ENCODE results near the gene DMD. TPM values are rescaled to one million over a fixed set of nuclear protein-coding genes. Genes with fewer than 3 reads are reported as not detected.
A peak's percentile ranks its signal among the peaks of the same experiment; 100 is the strongest.

DMD gene
- total RNA-seq, 1 donor from 2014 or later: 22.2 TPM

DNA sequence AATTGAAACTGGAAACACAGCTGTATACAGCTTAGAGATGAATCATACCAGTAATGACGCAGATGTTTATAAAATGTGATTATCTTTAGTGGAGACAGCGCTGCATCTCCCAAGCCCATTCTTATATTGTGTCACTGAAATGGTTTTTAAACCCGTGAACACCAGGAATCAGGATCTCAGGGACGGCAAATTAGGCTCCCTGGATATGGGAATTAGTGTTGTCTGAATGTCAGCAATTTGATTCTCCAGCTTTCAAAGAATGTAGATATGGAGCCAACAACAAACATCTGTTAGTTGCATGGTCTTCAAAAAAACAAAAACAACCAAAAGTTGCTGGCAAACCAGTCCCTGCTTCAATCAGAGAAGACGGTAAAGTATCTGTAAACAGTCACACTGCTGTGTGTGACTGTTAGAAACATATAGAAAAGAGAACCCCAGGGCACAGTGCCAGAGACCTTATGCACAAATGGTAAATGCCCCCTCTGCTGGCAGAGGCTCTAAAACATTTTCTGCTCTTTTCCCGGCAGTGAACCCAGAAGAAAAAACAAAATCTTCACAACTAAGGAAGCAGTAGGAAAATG is 1787.7 kb downstream of the DMD start:
- peak overlapping the region; percentile 24 for H3K9ac ChIP-seq (ENCODE audit: low read length)
- H3K27ac ChIP-seq (ENCODE audit: low read depth, low read length): no peak overlapping the region

DNA sequence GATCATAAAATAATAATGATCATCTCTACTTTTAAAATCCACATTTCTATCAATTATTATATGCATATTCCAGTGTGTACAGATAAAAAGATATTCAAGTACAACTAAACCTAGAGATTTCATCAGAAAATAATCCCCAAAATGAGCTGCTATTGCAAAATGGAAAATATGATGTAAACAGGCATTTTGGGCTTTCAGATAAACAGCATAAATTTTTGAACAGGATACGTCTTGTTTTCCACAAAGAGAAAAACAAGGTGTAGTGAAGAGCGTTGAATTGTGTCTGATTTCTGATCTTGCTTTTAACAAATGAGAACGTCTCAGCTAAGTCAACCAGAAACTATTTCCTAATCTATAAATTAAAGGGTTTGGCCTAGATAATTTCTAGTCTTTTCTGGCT is 1789.9 kb downstream of the DMD start:
- FAIRE-seq: peak; percentile 17

More for the DNA sequence above, 1787.7 kb downstream of the DMD start:
- no peaks in the 10 kb centered on the region for H3K36me3 Mint-ChIP-seq (ENCODE audit: low read depth, unreplicated experiment)
- no peaks in the 10 kb centered on the region for H3K4me1 ChIP-seq (ENCODE audit: insufficient read depth, low read length)
- no peak overlapping the region for H2AFZ ChIP-seq (ENCODE audit: low read depth, low read length)
- H3K36me3 ChIP-seq (ENCODE audit: insufficient read depth, low read length): no peaks in the 10 kb centered on the region
- H3K27ac Mint-ChIP-seq (ENCODE audit: unreplicated experiment): no peak overlapping the region
- peak overlapping the region; percentile 59 for H3K4me2 ChIP-seq (ENCODE audit: low read length)
- no peak overlapping the region for H3K4me3 ChIP-seq (ENCODE audit: insufficient read depth, low read depth, low read length)
- peak; percentile 33 for TF ChIP-seq CTCF (IDR thresholded peaks at IDR 0.05; ENCODE audit: insufficient read depth, low read depth, low read length)
- TF ChIP-seq EZH2 (IDR thresholded peaks at IDR 0.05; ENCODE audit: insufficient read depth, low read length): no peak
- H3K4me3 Mint-ChIP-seq (ENCODE audit: unreplicated experiment): no peak overlapping the region
- FAIRE-seq (peak; percentile 96), DNase-seq (ENCODE audit: low read depth) (peak; percentile 32)
- H3K9me3 ChIP-seq (ENCODE audit: insufficient read depth, low read depth, low read length): no peaks in the 10 kb centered on the region
- no peaks in the 10 kb centered on the region for H3K27me3 Mint-ChIP-seq (ENCODE audit: low read depth, unreplicated experiment)
- H3K9me3 Mint-ChIP-seq (ENCODE audit: unreplicated experiment): no peaks in the 10 kb centered on the region
- H4K20me1 ChIP-seq (ENCODE audit: insufficient read depth, low read length): no peaks in the 10 kb centered on the region
- no peaks in the 10 kb centered on the region for H3K27me3 ChIP-seq (ENCODE audit: insufficient read depth, low read length)
- H3K79me2 ChIP-seq (ENCODE audit: insufficient read depth, low read length): no peaks in the 10 kb centered on the region
- peaks cover 4% of the 10 kb centered on the region for H3K4me1 Mint-ChIP-seq (ENCODE audit: low read depth, unreplicated experiment)

More for the DNA sequence above, 1789.9 kb downstream of the DMD start:
- no peaks in the 10 kb centered on the region for H4K20me1 ChIP-seq (ENCODE audit: insufficient read depth, low read length)
- no peak for DNase-seq (ENCODE audit: low read depth)
- no peak overlapping the region for H3K4me3 ChIP-seq (ENCODE audit: insufficient read depth, low read depth, low read length)
- H3K27ac ChIP-seq (ENCODE audit: low read depth, low read length): no peak overlapping the region
- TF ChIP-seq EZH2 (IDR thresholded peaks at IDR 0.05; ENCODE audit: insufficient read depth, low read length) (no peak), CTCF (IDR thresholded peaks at IDR 0.05; ENCODE audit: insufficient read depth, low read depth, low read length) (no peak)
- Mint-ChIP-seq H3K36me3 (ENCODE audit: low read depth, unreplicated experiment) (no peaks in the 10 kb centered on the region), H3K9me3 (ENCODE audit: unreplicated experiment) (no peaks in the 10 kb centered on the region), H3K27ac (ENCODE audit: unreplicated experiment) (no peak overlapping the region), H3K27me3 (ENCODE audit: low read depth, unreplicated experiment) (no peaks in the 10 kb centered on the region), H3K4me3 (ENCODE audit: unreplicated experiment) (no peak overlapping the region), H3K4me1 (ENCODE audit: low read depth, unreplicated experiment) (peaks cover 4% of the 10 kb centered on the region)
- no peak overlapping the region for H3K4me2 ChIP-seq (ENCODE audit: low read length)
- no peak overlapping the region for H3K9ac ChIP-seq (ENCODE audit: low read length)
- H3K27me3 ChIP-seq (ENCODE audit: insufficient read depth, low read length): no peaks in the 10 kb centered on the region
- no peaks in the 10 kb centered on the region for H3K4me1 ChIP-seq (ENCODE audit: insufficient read depth, low read length)
- H2AFZ ChIP-seq (ENCODE audit: low read depth, low read length): no peak overlapping the region
- H3K9me3 ChIP-seq (ENCODE audit: insufficient read depth, low read depth, low read length): no peaks in the 10 kb centered on the region
- no peaks in the 10 kb centered on the region for H3K79me2 ChIP-seq (ENCODE audit: insufficient read depth, low read length)
- H3K36me3 ChIP-seq (ENCODE audit: insufficient read depth, low read length): no peaks in the 10 kb centered on the region

Measured in astrocyte (in vitro differentiated cells and primary cell).